Measurements from ENCODE around the gene PKNOX2. TPM values are rescaled to one million over a fixed set of nuclear protein-coding genes. Genes with fewer than 3 reads are reported as not detected.

The PKNOX2 gene
- total RNA-seq, 2 donors from 2014 or later = 4.0 to 6.9 TPM

GRCh38 chr11:125448136-125448535 is 283.6 kb downstream of the PKNOX2 start:
- Mint-ChIP-seq H3K27me3 (ENCODE audit: insufficient read depth) (peaks cover 2% of the 10 kb centered on the region), H3K4me1 (peaks cover 22% of the 10 kb centered on the region), H3K4me3 (no peak overlapping the region), H3K9me3 (peaks cover 3% of the 10 kb centered on the region), H3K27ac (no peak overlapping the region), H3K36me3 (ENCODE audit: low read depth) (no peaks in the 10 kb centered on the region)
- Histone ChIP-seq H3K9ac (ENCODE audit: extremely low read depth, low read length, poor library complexity, severe bottlenecking) (no peak overlapping the region), H3K27me3 (ENCODE audit: control insufficient read depth, insufficient read depth, low read length, poor library complexity, severe bottlenecking) (no peaks in the 10 kb centered on the region), H3K27ac (ENCODE audit: low read depth, low read length) (no peak overlapping the region), H3K4me3 (ENCODE audit: low read length) (no peak overlapping the region), H3K36me3 (ENCODE audit: control insufficient read depth, insufficient read depth, low read length) (no peaks in the 10 kb centered on the region), H3K9me3 (ENCODE audit: control insufficient read depth, low read length) (peaks cover 1% of the 10 kb centered on the region), H3K4me1 (ENCODE audit: control insufficient read depth, insufficient read depth, low read length) (peaks cover 10% of the 10 kb centered on the region)
- WGBS, 2 experiments (ENCODE audit: insufficient coverage in 1 of 2, insufficient read length in 1 of 2) = 89 to 94% methylated on average over 3 of the region's 3 CpGs
- peak; percentile 41 for DNase-seq
- no peak for TF ChIP-seq CTCF (conservative IDR thresholded peaks at IDR 0.05)

DNA sequence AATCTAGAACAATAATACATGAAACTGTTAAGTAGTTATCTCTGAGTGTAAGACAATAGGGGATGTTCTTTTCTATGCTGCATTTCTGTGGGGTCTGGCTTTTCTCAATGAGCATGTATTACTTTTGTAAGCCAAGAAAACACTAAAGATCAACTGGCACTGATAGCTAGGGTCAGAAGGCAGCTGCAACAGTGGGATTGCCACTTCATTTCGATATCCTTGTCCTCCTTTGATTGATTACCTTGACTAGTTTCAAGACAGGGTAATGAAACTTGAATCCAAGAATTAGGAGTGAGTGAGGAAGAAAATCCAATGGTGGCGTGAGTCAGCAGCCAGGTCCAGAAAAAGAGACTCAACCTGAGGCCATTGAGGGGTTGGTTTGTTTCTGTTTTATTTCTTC is 285.0 kb downstream of the PKNOX2 start:
- H3K4me3 Mint-ChIP-seq = no peak overlapping the region
- no peak for TF ChIP-seq CTCF (conservative IDR thresholded peaks at IDR 0.05)
- peaks cover 2% of the 10 kb centered on the region for H3K27me3 Mint-ChIP-seq (ENCODE audit: insufficient read depth)
- H3K4me3 ChIP-seq (ENCODE audit: low read length) = no peak overlapping the region
- H3K27ac Mint-ChIP-seq = no peak overlapping the region
- H3K4me1 Mint-ChIP-seq = peaks cover 16% of the 10 kb centered on the region
- H3K36me3 ChIP-seq (ENCODE audit: control insufficient read depth, insufficient read depth, low read length) = no peaks in the 10 kb centered on the region
- peaks cover 5% of the 10 kb centered on the region for H3K9me3 ChIP-seq (ENCODE audit: control insufficient read depth, low read length)
- peaks cover 5% of the 10 kb centered on the region for H3K9me3 Mint-ChIP-seq
- H3K27me3 ChIP-seq (ENCODE audit: control insufficient read depth, insufficient read depth, low read length, poor library complexity, severe bottlenecking) = no peaks in the 10 kb centered on the region
- peaks cover 4% of the 10 kb centered on the region for H3K4me1 ChIP-seq (ENCODE audit: control insufficient read depth, insufficient read depth, low read length)
- no peak overlapping the region for H3K9ac ChIP-seq (ENCODE audit: extremely low read depth, low read length, poor library complexity, severe bottlenecking)
- peaks cover 1% of the 10 kb centered on the region for H3K36me3 Mint-ChIP-seq (ENCODE audit: low read depth)
- DNase-seq = peak; percentile 15
- 90 to 100% methylated on average over 1 to 2 of the region's 2 CpGs for WGBS, 2 experiments (ENCODE audit: insufficient coverage in 1 of 2, insufficient read length in 1 of 2)
- H3K27ac ChIP-seq (ENCODE audit: low read depth, low read length) = no peak overlapping the region

- H3K36me3 Mint-ChIP-seq (ENCODE audit: low read depth) = peaks cover 1% of the 10 kb centered on the region
Observed at GRCh38 chr11:125451400-125452124, 287.0 kb downstream of the PKNOX2 start.

More at GRCh38 chr11:125451400-125452124, 287.0 kb downstream of the PKNOX2 start:
- Mint-ChIP-seq H3K9me3 (peaks cover 5% of the 10 kb centered on the region), H3K4me3 (no peak overlapping the region), H3K27ac (no peak overlapping the region), H3K4me1 (peaks cover 11% of the 10 kb centered on the region), H3K27me3 (ENCODE audit: insufficient read depth) (no peaks in the 10 kb centered on the region)
- no peaks in the 10 kb centered on the region for H3K36me3 ChIP-seq (ENCODE audit: control insufficient read depth, insufficient read depth, low read length)
- TF ChIP-seq CTCF (conservative IDR thresholded peaks at IDR 0.05) = no peak
- H3K27me3 ChIP-seq (ENCODE audit: control insufficient read depth, insufficient read depth, low read length, poor library complexity, severe bottlenecking) = no peaks in the 10 kb centered on the region
- H3K4me3 ChIP-seq (ENCODE audit: low read length) = no peak overlapping the region
- H3K9me3 ChIP-seq (ENCODE audit: control insufficient read depth, low read length) = peaks cover 5% of the 10 kb centered on the region
- 21 to 50% methylated on average over 3 to 10 of the region's 10 CpGs for WGBS, 2 experiments (ENCODE audit: insufficient coverage in 1 of 2, insufficient read length in 1 of 2)
- H3K4me1 ChIP-seq (ENCODE audit: control insufficient read depth, insufficient read depth, low read length) = peaks cover 4% of the 10 kb centered on the region
- H3K9ac ChIP-seq (ENCODE audit: extremely low read depth, low read length, poor library complexity, severe bottlenecking) = no peak overlapping the region
- DNase-seq = peak; percentile 93
- peak overlapping the region; percentile 87 for H3K27ac ChIP-seq (ENCODE audit: low read depth, low read length)

All from endodermal cell (in vitro differentiated cells).